ENCODE measurements around the gene FOXP1. TPM values are rescaled to one million over a fixed set of nuclear protein-coding genes. Genes with fewer than 3 reads are reported as not detected.

The FOXP1 gene
- polyA plus RNA-seq, 1 donor from 2014 or later: 5.6 TPM

- H4K20me1 ChIP-seq (ENCODE audit: insufficient read depth): no peaks in the 10 kb centered on the region
- TF ChIP-seq RAD21 (conservative IDR thresholded peaks at IDR 0.05) (no peak), EZH2 (IDR thresholded peaks at IDR 0.05; ENCODE audit: borderline replicate concordance, insufficient read depth, low read length, poor library complexity, severe bottlenecking) (no peak), MXI1 (conservative IDR thresholded peaks at IDR 0.05; ENCODE audit: poor library complexity, severe bottlenecking) (no peak), POLR2AphosphoS5 (IDR thresholded peaks at IDR 0.05) (no peak), CTCF (IDR thresholded peaks at IDR 0.05; ENCODE audit: poor library complexity, severe bottlenecking) (no peak), TAF1 (IDR thresholded peaks at IDR 0.05; ENCODE audit: low read depth) (no peak), SMC3 (conservative IDR thresholded peaks at IDR 0.05; ENCODE audit: poor library complexity) (no peak), EP300 (conservative IDR thresholded peaks at IDR 0.05; ENCODE audit: poor library complexity, severe bottlenecking) (no peak), REST (IDR thresholded peaks at IDR 0.05; ENCODE audit: borderline replicate concordance) (no peak)
- H3F3A ChIP-seq (ENCODE audit: insufficient read depth, low read length, poor library complexity, severe bottlenecking): no peaks in the 10 kb centered on the region
- no peak overlapping the region for H3K4me2 ChIP-seq (ENCODE audit: low read length)
- H3K79me2 ChIP-seq (replicated peaks; ENCODE audit: insufficient read depth, low read length): no peaks in the 10 kb centered on the region
- H3K4me3 ChIP-seq (ENCODE audit: low read length): no peak overlapping the region
- no peak overlapping the region for H3K27ac ChIP-seq (ENCODE audit: low read length)
- H3K27me3 ChIP-seq (ENCODE audit: insufficient read depth, low read depth, low read length): no peaks in the 10 kb centered on the region
- no peaks in the 10 kb centered on the region for H3K9me2 ChIP-seq (ENCODE audit: insufficient read depth, low read length)
- no peaks in the 10 kb centered on the region for H3K9me3 ChIP-seq (ENCODE audit: low read length)
- no peak overlapping the region for H3K9ac ChIP-seq (ENCODE audit: low read length)
- no peaks in the 10 kb centered on the region for H3K36me3 ChIP-seq (ENCODE audit: insufficient read depth, low read length)
- no peak overlapping the region for H2AFZ ChIP-seq (ENCODE audit: low read depth, low read length)
Measured at GRCh38 chr3:71000483-71000882, 583.0 kb downstream of the FOXP1 start.

GRCh38 chr3:70999730-71000129, 583.8 kb downstream of the FOXP1 start:
- Histone ChIP-seq H3K79me2 (replicated peaks; ENCODE audit: insufficient read depth, low read length) (no peaks in the 10 kb centered on the region), H3K9ac (ENCODE audit: low read length) (no peak overlapping the region), H4K20me1 (ENCODE audit: insufficient read depth) (no peaks in the 10 kb centered on the region), H3K4me2 (ENCODE audit: low read length) (no peak overlapping the region), H2AFZ (ENCODE audit: low read depth, low read length) (no peak overlapping the region), H3F3A (ENCODE audit: insufficient read depth, low read length, poor library complexity, severe bottlenecking) (no peaks in the 10 kb centered on the region), H3K9me2 (ENCODE audit: insufficient read depth, low read length) (no peaks in the 10 kb centered on the region), H3K4me3 (ENCODE audit: low read length) (no peak overlapping the region), H3K9me3 (ENCODE audit: low read length) (no peaks in the 10 kb centered on the region), H3K27ac (ENCODE audit: low read length) (no peak overlapping the region), H3K27me3 (ENCODE audit: insufficient read depth, low read depth, low read length) (no peaks in the 10 kb centered on the region), H3K36me3 (ENCODE audit: insufficient read depth, low read length) (no peaks in the 10 kb centered on the region)
- TF ChIP-seq CTCF (IDR thresholded peaks at IDR 0.05; ENCODE audit: poor library complexity, severe bottlenecking) (no peak), MXI1 (conservative IDR thresholded peaks at IDR 0.05; ENCODE audit: poor library complexity, severe bottlenecking) (no peak), POLR2AphosphoS5 (IDR thresholded peaks at IDR 0.05) (no peak), SMC3 (conservative IDR thresholded peaks at IDR 0.05; ENCODE audit: poor library complexity) (no peak), REST (IDR thresholded peaks at IDR 0.05; ENCODE audit: borderline replicate concordance) (no peak), EZH2 (IDR thresholded peaks at IDR 0.05; ENCODE audit: borderline replicate concordance, insufficient read depth, low read length, poor library complexity, severe bottlenecking) (no peak), EP300 (conservative IDR thresholded peaks at IDR 0.05; ENCODE audit: poor library complexity, severe bottlenecking) (no peak), RAD21 (conservative IDR thresholded peaks at IDR 0.05) (no peak), TAF1 (IDR thresholded peaks at IDR 0.05; ENCODE audit: low read depth) (no peak)
